Pons (tissue), 1 donor: ENCODE results near the gene IKBKG.
"Not testable (repeated sequence)": the region's sequence is repeated elsewhere in the genome, so short reads cannot be mapped to it uniquely, and the experiment has no call there.

Source experiments
- DNase-seq: peaks from one replicate; pipeline ENCODE4 v3.0.0-alpha.2; 2016; ENCODE audit warnings: low spot score

Gene IKBKG

DNA sequence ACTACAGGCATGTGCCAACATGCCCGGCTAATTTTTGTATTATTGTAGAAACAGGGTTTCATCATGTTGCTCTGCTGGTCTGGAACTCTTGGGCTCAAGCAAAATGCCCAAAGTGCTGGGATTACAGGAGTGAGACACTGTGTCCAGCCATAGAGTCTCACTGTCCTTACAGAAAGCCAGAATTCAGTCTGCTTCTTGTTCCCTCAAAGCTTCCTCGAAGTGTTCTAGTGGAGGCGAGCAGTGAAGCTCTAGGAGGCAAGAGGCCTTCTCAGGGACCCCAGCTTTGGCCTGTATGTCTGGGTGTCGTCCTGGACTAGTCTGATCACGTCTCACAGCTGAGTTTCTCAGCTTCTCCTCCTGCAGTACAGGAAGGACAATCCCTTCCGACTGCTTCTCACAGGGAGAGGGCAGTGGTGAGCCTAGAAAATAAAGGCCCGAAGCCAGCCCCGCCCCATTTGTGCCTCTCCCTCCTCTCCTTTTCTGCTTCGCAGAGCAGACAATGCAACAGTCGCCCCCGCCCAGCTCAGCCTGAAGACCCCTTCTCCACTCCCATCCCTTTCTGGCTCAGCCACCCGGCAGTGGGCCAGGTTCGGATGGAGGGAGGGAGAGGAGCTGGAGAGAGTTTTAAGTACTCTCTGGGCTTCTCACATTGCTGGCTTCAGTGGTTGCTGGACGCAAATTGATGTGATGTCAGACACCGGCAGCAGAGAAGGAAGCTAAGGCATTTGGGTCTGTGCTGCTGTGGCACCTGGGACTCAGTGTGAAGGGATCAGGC, 20.3 kb upstream of the IKBKG start:
- peak; percentile 84 for DNase-seq

DNA sequence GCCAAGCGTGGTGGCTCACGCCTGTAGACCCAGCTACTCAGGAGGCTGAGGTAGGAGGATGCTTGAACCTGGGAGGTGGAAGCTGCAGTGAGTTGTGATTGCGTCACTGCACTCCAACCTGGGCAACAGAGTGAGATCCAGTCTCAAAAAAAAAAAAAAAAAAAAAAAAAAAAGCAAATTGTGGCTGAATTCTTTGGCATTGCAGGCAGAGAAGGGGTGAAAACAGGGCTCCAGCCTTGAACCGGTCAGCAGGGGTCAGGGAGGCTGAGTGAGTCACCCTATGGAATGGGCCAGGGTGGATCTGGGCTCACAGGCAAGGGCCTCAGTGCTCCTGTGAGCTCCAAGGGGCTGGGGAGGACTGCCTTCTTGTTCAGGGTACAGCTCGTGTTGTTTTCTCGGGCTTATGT, 18.2 kb upstream of the IKBKG start:
- no peak for DNase-seq

DNA sequence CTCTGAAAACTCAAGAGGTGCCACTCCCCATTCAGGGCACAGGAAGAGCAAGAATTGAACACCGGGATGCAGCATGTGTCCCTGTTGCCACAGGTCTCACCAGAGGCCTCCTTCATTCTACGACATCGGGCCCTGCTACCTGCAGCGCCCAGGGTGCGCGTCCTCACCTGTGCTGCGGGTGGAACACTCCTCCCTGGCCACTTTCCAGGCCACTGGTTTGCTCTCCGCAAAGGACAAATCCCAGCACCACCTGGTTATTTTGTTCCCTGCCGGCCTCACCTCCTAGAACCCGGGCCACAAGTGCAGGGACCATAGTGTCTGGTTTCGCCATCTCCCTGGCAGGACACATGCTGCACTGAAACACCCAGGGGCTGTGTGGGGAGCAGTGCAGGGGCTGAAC, 17.1 kb upstream of the IKBKG start:
- no peak for DNase-seq

DNA sequence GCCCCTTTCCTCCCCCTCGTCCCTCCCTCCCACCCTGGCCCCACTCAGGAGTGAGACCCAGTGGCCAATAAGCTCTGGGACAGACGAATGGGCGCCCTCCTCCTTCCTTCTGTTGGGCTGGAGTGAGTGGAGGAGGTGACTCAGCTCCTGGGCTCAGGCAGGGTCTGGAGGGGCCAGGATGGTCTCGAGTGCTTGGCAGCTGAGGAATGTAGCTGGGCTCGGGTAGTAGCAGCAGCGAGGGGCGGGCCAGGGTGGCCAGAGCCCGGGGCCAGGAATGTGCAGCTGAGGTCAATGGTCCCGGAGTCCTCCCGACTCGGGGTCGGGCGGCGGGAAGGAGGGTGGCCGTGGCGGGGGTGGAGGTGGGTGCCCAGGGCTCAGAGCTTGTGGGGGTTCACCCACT, 15.8 kb upstream of the IKBKG start:
- no peak for DNase-seq

DNA sequence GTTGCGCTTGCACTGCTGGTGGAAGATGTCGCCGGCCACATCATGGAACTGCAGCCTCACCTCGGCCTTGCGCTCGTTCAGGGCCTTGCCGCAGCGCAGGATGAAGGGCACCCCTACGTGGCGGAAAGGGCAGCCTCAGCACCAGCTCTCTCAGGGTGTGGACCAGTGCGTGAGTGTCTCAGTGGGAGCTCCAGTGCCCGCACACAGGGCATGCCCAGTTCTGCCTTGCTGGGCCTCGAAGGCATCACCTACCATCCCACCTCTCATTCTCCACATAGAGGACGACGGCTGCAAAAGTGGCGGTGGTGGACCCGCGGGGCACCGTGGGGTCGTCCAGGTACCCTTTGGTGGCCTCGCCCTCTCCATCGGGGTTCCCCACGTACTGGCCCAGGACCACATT, 14.7 kb upstream of the IKBKG start:
- no peak for DNase-seq

DNA sequence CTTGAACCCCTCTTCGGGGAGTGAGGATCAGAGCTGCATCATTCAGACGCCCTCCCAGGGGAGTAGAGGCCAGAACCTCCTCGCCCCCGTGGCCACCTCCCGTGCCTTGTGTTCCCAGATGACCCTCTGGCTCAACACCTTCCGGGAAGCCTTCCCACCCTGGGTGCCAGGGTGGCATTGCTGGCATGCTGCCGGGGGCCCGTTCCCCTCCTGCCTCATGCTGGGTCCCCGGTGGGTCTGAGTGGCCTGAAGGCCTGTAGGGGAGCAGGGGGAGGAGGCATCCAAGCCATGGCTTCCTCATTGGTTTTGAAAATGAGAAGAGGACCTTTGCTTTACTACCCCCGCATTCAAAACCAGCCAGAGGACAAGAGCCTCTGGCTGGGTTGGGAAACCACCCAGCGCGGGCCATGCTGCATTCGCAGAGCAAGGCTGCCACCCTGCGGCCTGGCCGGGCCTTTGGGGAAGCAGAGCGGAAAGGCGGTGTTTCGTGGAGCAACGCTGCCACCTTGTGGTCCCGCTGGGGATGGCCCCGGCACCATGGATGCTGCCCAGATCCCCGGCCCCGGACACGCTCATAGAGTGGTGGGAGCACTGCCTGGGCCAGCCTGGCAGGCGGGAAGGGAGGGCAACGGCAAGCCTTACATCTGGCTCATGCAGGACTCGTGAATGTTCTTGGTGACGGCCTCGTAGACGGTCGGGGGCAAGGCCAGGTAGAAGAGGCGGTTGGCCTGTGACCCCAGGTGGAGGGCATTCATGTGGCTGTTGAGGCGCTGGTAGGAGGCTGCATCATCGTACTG, 12.7 kb upstream of the IKBKG start:
- DNase-seq: peak; percentile 81

DNA sequence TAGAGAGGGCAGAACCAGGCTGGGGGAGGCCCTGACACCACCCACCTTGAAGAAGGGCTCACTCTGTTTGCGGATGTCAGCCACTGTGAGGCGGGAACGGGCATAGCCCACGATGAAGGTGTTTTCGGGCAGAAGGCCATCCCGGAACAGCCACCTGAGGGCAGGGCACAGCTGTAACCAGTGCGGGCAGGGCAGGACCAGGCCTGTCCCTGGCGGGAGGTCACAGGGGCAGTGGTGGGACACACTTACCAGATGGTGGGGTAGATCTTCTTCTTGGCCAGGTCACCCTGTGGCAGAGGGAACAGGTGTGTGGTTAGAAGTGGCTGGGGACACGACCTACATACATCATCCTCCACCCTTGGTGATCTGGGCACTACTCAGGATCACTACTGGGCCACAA, 11.5 kb upstream of the IKBKG start:
- no peak for DNase-seq

DNA sequence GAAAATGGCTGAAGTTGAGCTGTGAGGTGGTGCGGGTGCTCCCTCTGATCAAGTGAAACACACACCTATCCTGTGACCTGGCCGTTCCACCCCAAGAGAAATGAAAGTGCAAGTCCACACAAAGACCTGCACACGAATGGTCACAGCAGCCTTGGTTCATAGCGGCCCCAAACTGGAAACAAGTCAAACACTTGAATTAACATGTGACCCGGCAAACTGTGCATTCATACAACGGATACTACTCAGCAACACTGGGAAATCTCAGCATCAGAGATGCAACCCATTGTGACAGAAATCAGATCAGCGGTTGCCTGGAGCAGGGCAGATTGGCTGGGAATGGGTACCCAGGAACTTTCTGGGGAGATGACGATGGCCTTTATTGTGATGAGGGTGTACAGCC, 8.3 kb upstream of the IKBKG start:
- DNase-seq: peak; percentile 74

DNA sequence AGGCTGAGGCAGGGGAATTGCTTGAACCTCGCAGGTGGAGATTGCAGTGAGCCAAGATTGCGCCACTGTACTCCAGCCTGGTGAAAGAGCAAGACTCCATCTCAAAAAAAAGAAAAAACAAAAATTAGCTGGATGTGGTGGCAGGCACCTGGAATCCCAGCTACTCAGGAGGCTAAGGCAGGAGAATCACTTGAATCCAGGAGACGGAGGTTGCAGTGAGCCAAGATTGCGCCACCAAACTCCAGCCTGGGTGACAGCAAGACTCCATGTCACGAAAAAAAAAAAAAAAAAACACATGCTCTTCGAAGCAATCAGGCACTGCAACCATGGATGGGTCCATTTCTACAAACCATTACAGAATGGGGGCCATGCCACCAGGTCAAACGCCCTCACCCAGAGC, 7.1 kb upstream of the IKBKG start:
- DNase-seq: not testable (repeated sequence)

DNA sequence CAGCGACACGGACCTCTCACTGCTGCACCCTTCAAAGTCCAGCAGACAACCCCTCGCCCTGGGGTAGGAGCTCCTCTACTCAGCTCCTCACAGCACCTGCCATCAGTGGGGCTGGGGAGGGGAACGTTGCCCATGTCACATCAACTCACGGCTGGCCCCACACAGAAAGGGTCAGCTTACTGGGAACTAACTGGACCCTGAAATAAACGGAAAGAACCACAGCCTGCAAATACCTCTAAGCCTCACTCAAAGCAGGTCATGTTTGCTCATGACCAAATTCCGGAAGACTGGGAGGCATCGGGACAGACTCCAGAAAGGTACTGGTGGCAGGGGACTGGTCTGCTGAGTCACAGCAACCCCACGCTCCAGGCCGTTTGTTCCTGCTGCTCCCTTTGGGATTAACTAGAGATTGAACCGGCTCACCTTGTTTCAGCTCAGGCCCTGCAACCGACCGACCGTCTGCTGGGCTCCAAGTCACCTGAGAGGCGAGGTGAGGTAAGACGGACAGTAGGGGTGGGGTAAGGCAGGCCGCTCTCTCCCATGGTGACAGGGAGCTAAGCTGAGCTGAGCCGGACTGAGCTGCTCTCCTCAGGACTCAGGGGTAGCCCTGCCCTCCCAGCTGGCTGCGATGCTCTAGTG, 6.4 kb upstream of the IKBKG start:
- DNase-seq: no peak

DNA sequence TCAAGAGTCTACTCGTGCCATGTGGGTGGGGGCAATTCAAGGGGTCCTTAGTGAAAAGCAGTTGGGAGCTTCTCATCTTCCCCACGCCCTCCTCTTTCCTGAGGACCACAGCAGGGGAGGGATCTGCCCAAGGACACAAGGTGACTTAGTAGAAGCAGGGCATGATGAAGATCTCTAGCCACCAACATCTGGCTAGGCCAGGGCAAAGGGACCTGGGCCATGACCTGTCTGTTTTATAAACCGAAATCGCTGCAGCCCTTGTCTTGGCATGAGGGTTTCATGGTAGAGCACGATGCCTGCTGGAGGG, 5.9 kb upstream of the IKBKG start:
- DNase-seq: no peak

DNA sequence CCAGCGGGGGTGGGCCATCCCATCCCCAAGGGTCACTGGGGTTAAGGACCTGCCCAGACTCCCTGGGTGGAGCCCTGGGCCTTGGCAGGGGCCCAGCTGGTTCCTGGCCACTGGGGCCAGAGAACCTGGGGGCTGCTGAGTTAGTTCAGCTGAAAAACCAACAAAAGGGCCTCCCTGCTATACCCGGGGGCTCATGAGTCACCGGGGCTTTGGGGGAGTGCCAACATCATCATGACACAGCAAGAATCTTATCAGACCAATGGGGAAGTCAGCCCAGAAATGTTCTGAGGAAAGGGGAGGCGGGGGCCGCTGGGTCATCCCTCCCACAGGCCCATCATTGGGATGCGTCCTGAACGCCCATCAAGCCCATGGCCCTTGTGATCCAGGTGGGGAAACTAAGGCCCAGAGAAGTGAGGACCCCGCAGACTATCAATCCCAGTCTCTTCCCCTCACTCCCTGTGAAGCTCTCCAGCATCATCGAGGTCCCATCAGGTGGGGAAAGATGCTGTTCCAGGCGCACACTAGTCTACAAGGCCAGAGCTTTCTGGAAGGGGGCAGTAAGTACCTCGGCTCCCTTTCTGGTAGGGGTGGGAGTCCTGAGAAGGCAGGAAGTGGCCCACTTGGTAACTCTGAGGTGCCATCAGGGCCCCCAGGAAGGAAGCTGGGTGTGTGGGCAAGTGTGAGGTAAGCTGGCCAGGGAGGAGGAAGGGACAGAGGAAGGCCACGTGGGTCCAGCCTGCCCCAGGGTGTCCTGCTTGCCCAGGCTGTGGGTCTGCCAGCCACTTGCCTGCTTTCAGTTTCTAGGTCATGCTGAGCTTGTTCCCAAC, 5.3 kb upstream of the IKBKG start:
- peak; percentile 33 for DNase-seq

DNA sequence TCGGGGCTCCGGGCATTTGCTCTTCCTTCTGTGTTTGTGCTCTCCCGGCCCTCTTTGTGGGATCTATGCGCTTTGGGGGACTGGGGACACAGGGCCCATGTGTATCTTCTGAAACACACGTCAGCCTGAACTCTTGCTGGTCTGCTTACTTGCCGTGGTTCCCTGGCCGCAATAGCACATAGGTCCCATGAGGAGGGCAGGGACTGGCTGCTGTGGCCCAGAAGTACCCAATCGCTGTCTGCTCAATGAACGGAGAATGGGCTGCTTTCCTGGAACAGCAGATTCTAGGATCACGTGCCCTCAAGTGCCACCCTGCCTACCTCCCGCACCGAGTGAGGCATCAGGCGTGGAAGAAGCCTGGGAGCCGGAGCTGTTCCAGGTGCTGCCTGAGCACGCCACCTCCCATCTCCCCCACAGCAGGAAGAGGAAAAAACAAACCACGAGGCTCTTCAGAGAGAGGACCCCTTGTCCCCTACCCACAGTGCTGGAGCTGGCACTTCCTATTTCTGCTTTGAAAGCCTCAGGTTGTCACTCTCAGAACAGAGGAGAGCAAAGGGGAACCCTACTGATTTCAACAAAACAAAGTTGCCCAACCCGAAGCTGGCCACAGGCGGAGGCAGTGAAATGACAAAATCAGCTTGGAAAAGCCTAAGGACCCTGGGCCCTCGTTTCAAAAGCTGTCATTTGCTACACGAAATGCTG, 4.5 kb upstream of the IKBKG start:
- DNase-seq: peak; percentile 37

DNA sequence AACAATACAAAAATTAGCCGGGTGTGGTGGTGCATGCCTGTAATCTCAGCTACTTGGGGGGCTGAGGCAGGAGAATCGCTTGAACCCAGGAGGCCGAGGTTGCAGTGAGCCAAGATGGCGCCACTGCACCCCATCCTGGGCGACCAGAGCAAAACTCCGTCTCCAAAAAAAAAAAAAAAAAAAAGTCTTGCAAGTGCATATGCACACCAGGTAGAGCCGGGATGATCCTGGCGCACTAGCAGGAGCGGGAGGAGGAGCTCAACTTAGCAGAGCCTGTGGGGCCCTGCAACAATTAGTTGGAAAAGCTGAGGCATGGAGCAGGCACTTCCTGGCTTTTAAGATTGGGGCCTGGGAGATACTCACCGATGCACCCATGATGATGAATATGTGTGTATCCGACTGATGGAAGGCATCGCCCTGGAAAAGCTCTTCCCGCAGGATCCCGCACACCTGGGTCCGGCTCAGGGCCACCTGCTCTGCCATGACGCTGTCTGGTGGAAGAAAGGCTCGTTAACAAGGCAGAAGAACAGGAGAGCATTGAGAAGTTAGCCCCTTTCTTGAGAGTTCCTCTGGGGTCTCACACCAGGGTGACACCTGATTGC, 1.6 kb upstream of the IKBKG start:
- no peak for DNase-seq

DNA sequence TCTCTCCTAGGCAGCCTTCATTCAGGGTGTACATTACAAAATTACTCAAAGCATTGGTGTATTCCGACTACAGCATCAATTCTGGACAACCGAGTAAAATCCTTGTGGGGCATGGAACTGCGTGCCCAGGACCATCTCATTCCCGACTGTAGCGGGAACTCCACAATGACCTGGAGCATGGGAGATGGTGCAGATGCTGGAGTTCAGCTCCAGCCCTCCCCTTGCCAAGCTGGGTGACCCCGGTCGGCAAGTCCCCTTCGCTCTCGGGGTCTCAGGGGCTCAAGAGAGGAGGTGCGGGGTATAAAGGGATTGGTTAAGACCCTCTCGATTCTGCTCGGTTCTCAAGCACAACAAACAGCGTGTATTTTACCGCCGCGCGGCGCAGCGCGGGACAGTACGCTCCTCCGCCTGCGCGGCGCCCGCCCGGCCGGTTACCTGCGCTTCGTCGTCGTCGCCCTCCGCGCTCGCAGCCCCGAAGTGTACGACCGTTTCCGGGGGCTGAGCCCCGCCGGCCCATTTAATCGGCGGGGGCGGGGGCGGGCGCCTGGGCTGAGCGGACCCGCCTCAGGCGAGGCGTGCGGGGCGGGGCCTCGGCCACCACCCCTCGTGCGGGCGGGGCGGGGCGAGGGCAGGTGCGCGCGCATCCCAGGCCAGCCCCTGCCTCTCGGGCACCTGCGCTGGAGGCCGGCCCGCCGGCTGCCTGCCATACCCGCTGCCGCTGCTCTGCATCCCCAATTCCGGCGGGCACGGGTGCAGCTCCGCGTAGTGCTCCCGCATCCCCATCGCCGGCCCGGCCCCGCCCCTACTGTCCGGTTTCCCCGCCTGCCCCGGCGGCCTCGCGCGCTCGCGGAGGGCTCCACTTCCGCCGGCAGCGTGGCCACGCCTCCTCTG, 821 bp upstream of the IKBKG start, which contains the start of gene G6PD:
Gene G6PD, minus strand, starts transcription at position 493 of the 891 bp plus-strand sequence. CDS start 691 bp downstream, outside the sequence.
- DNase-seq: peak; percentile 12

DNA sequence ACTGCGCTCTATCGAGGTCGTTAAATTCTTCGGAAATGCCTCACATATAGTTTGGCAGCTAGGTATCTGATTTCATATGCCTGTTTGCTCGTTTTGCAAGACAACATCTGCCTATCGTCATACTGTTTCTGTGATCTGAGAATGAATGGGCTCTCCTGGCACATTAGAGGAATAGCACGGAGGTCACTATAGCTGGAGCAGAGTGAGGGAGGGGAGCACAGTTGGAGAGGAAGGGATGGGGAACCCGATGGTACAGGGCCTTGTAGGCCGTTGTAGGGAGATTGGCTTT, 552 bp downstream of the IKBKG start:
- DNase-seq: peak; percentile 10

DNA sequence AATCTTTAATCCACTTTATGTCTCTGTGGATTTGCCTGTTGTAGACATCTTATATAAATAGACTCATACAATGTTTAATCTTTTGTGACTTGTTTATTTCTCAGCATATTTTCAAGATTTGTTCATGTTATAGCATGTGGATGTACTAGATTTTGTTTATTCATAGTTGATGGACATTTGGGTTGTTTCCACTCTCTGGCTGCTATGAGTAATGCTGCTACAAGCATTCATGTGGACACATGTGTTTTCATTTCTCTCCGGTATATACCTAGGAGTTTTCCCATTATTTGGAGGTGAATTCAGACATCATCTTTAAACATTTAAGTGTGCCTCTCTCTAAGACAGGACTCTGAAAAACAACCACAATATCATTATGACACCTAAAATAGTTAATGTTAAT, 2.3 kb downstream of the IKBKG start:
- DNase-seq: no peak

DNA sequence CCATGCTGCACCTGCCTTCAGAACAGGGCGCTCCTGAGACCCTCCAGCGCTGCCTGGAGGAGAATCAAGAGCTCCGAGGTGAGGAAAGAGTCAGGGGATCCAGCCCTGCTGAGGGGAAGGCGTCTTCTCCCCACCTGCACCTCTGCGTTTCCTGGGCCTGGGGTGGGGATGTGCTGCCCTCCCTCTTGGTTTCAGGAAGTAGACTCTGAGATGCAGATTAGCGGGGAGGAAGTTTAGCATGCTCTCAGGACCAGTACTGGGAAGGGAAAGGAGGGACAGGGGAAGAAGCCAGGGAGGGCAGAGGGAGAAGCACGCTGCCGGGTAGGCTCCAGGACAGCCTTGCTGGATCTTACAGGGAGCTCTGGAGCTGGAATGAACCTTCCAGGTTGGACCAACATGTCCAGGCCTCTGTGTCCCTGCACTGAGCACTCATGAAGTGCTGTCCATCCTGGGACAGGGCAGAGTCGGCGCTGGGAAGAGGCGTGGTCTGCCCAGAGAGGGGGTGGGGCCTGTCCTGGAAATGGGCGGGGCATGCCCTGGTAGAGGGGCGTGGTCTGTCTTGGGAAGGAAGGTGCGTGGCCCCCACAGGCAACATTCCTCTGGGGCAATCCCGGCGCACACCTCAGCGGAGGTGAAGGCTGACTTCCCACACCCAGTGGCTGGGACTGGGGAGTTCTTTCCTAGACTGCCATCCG, 4.8 kb downstream of the IKBKG start:
- not testable (repeated sequence) for DNase-seq

DNA sequence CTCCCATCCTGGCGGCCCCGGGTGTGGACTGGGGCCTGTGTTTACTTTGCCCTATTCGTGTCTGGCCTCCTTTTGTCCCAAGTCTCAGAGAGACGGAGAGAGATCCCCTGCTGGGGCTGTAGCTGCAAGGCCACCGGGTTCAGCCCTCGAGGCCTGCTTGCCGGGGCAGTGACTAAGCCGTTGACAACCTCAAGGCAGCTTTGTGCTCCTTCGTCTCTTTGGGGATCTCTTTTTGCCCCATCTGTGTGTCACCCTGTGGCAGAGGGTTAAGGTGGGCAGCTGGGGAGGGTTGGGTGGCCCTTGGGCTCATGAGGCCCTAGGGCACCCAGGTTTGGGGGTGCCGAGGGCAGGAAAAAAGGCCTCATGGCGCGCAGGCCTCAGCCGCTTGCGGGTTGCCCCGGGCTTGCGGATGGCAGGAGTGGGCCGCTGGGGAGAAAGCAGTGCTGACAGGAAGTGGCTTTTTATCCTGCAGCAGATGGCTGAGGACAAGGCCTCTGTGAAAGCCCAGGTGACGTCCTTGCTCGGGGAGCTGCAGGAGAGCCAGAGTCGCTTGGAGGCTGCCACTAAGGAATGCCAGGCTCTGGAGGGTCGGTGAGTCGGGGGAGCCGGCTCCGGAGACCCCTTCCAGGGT, 10.8 kb downstream of the IKBKG start:
- not testable (repeated sequence) for DNase-seq
